ENCODE measurements around the gene NOTCH2. TPM values are rescaled to one million over a fixed set of nuclear protein-coding genes. Genes with fewer than 3 reads are reported as not detected.

Gene NOTCH2
- total RNA-seq, 3 donors from 2014 or later, result 106 to 148 (median 123) TPM

- intact Hi-C loops (cut with DNase I; ENCODE audit: low total_unique reads), result no loop called here
- Histone ChIP-seq H3K4me3 (no peak overlapping the region), H3K9me3 (no peaks in the 10 kb centered on the region), H3K27me3 (no peaks in the 10 kb centered on the region), H3K36me3 (no peaks in the 10 kb centered on the region), H3K4me1 (no peaks in the 10 kb centered on the region), H3K27ac (no peak overlapping the region)
- no peak for DNase-seq (ENCODE audit: low spot score in 2 of 2)
- no peak for TF ChIP-seq POLR2A (IDR thresholded peaks at IDR 0.05)
- no peak for TF ChIP-seq POLR2AphosphoS5 (IDR thresholded peaks at IDR 0.05)
- no peak for TF ChIP-seq CTCF (IDR thresholded peaks at IDR 0.05)
Observed at GRCh38 chr1:119898530-119898929, 170.9 kb downstream of the NOTCH2 start.

DNA sequence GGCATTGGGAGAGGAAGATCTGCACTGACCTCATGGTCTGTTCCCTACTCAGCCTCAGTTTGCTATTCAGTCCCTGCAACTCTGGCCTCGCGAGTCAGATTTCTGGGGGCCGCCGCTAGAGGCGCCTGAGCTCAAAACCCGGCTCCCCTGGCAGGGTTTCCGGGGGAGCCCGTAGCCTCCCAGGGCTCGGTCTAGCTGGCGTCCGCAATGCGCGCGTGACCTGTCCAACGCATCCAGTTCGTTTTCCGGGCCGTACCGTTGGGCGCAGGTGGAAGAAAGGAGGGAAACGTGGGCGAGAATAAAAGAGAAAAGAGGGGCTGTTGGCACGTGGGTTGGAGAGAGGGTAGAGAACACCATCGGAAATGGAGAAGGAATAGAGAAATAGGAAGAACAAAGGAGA, 173.2 kb downstream of the NOTCH2 start, which contains the start of gene ADAM30:
Gene ADAM30, minus strand, starts transcription at position 213 of the 400 bp plus-strand sequence. Its CDS starts 179 bp downstream, at position 34.
- no peaks in the 10 kb centered on the region for H3K27me3 ChIP-seq
- H3K36me3 ChIP-seq, result no peaks in the 10 kb centered on the region
- intact Hi-C loops (cut with DNase I; ENCODE audit: low total_unique reads), result no loop called here
- no peaks in the 10 kb centered on the region for H3K9me3 ChIP-seq
- no peak for DNase-seq (ENCODE audit: low spot score in 2 of 2)
- no peak within 1 kb of the TSS for H3K27ac ChIP-seq
- no peaks in the 10 kb centered on the region for H3K4me1 ChIP-seq
- H3K4me3 ChIP-seq, result no peak within 1 kb of the TSS
- no peak for TF ChIP-seq POLR2A (IDR thresholded peaks at IDR 0.05)
- TF ChIP-seq POLR2AphosphoS5 (IDR thresholded peaks at IDR 0.05), result no peak
- TF ChIP-seq CTCF (IDR thresholded peaks at IDR 0.05), result no peak

DNA sequence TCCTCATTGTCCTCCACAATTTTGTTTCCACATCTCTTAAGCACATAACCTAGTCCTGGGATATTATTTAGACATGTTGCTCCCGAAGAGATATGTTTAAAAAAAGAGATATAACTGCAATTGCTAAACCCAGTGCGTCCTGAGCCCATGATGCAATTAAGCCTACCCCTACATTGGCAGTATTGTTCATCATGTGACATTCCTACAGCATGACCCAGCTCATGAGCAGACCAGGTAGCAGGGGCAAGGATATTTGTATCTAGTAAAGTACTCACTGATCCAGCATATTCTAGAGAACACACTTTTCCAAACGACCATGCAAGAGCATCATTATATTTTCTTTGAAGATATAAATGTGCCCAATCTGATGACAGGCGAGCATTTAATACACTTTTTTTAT, 174.4 kb downstream of the NOTCH2 start:
- no peaks in the 10 kb centered on the region for H3K4me1 ChIP-seq
- no peak for TF ChIP-seq POLR2A (IDR thresholded peaks at IDR 0.05)
- TF ChIP-seq POLR2AphosphoS5 (IDR thresholded peaks at IDR 0.05), result no peak
- no peak overlapping the region for H3K27ac ChIP-seq
- DNase-seq (ENCODE audit: low spot score in 2 of 2), result no peak
- no peaks in the 10 kb centered on the region for H3K27me3 ChIP-seq
- H3K36me3 ChIP-seq, result no peaks in the 10 kb centered on the region
- no peaks in the 10 kb centered on the region for H3K9me3 ChIP-seq
- H3K4me3 ChIP-seq, result no peak overlapping the region
- intact Hi-C loops (cut with DNase I; ENCODE audit: low total_unique reads), result no loop called here

DNA sequence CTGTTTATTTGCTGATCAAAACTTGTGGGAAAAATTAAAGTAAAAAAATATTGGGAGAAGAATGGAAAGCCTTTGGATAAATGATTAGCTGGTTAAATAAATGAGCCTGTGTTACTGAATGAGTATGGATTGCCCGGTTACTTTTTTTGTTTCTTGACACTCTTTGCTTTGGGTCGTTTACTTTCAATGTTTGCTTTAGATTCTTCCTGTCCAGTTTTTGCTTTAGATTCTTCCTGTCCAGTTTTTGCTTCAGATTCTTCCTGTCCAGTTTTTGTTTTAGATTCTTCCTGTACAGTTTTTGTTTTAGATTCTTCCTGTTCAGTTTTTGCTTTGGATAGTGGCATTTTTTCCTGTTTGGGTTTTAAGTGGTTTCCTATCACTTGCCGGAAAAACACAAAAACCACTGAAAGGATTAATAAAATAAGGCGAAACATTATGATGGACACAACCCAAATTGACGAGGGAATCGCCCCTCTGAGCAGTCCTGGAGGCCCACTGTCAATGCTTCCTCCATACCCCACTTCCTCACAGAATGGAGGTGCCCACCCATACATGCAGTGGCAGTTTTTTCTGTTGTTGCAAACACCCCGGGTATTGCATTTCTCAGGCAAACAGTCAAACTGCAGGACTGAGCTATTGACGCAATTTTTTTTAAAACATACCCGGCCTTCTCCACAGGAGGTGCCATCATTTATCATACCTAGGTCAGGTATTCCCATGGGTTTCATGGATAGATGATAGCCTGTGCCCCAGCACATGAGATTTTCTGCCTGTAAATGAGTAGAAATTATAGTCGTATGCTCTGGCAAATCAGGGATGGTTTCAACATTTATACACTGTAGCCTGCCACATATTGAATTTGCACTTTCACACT, 175.4 kb downstream of the NOTCH2 start:
- no peak overlapping the region for H3K4me3 ChIP-seq
- intact Hi-C loops (cut with DNase I; ENCODE audit: low total_unique reads), result no loop called here
- H3K27ac ChIP-seq, result no peak overlapping the region
- H3K9me3 ChIP-seq, result no peaks in the 10 kb centered on the region
- H3K4me1 ChIP-seq, result no peaks in the 10 kb centered on the region
- no peaks in the 10 kb centered on the region for H3K36me3 ChIP-seq
- no peaks in the 10 kb centered on the region for H3K27me3 ChIP-seq
- TF ChIP-seq POLR2AphosphoS5 (IDR thresholded peaks at IDR 0.05), result no peak
- TF ChIP-seq POLR2A (IDR thresholded peaks at IDR 0.05), result no peak
- TF ChIP-seq CTCF (IDR thresholded peaks at IDR 0.05), result no peak
- no peak for DNase-seq (ENCODE audit: low spot score in 2 of 2)

GRCh38 chr1:119893238-119893791, 176.1 kb downstream of the NOTCH2 start:
- no peak overlapping the region for H3K27ac ChIP-seq
- no peak for DNase-seq (ENCODE audit: low spot score in 2 of 2)
- no peaks in the 10 kb centered on the region for H3K36me3 ChIP-seq
- no peaks in the 10 kb centered on the region for H3K9me3 ChIP-seq
- TF ChIP-seq CTCF (IDR thresholded peaks at IDR 0.05) (no peak), POLR2AphosphoS5 (IDR thresholded peaks at IDR 0.05) (no peak), POLR2A (IDR thresholded peaks at IDR 0.05) (no peak)
- no peaks in the 10 kb centered on the region for H3K4me1 ChIP-seq
- H3K27me3 ChIP-seq, result no peaks in the 10 kb centered on the region
- H3K4me3 ChIP-seq, result no peak overlapping the region
- intact Hi-C loops (cut with DNase I; ENCODE audit: low total_unique reads), result no loop called here

All from breast epithelium (tissue), 4 donors.